Ascending aorta (tissue), 2 donors: Measurements from ENCODE around the gene CKS1B. TPM values are rescaled to one million over a fixed set of nuclear protein-coding genes. Genes with fewer than 3 reads are reported as not detected.
"Not testable (repeated sequence)": the region's sequence is repeated elsewhere in the genome, so short reads cannot be mapped to it uniquely, and the experiment has no call there.

Source experiments
- DNase-seq, 2 donors: peaks; one replicate each; pipeline ENCODE4 v3.0.0-alpha.2; 2019; ENCODE audit warnings: low spot score in 2 of 2
- H3K27ac ChIP-seq, 2 donors: fragments of 200-600 bp; sonication (generic); one replicate each; pipeline ENCODE4 v1.5.1; 2016 to 2017; ENCODE audit warnings: mild to moderate bottlenecking in 1 of 2
- H3K27me3 ChIP-seq: fragments of 200-600 bp; sonication (generic); one replicate; pipeline ENCODE4 v1.5.1; 2017
- H3K36me3 ChIP-seq, 2 donors: fragments of 200-600 bp; sonication (generic); one replicate each; pipeline ENCODE4 v1.5.1; 2016
- H3K4me1 ChIP-seq, 2 donors: fragments of 200-600 bp; sonication (generic); one replicate each; pipeline ENCODE4 v1.5.1; 2016 to 2017; ENCODE audit warnings: mild to moderate bottlenecking in 1 of 2
- H3K4me3 ChIP-seq, 2 donors: fragments of 200-600 bp; sonication (generic); one replicate each; pipeline ENCODE4 v1.5.1; 2016 to 2017; ENCODE audit warnings: mild to moderate bottlenecking in 1 of 2
- H3K9me3 ChIP-seq, 2 donors: fragments of 200-600 bp; sonication (generic); one replicate each; pipeline ENCODE4 v1.5.1; 2016
- intact Hi-C: fragments of 100-400 bp; cut with DNase I; formaldehyde crosslinking; loops from one replicate; pipeline ENCODE4 v1.15.1; 2023
- total RNA-seq: library from RNA; depleted of rRNA; stranded (reverse); fragments of >200 nt; gene quantifications from one replicate; pipeline ENCODE4 v1.1.0, GENCODE V29; 2016
- TF ChIP-seq, protein P1 (sequence below), 3 experiments: fragments of 200-600 bp in 2 of 3; fragments of 450-650 bp in 1 of 3; sonication (generic) in 2 of 3; IDR thresholded peaks; one replicate each; pipeline ENCODE4 v1.5.1; 2016 to 2019; ENCODE audit warnings: antibody characterized with exemption in 3 of 3, mild to moderate bottlenecking in 1 of 3, moderate library complexity in 1 of 3

The CKS1B gene
- total RNA-seq, 1 donor from 2014 or later: 40.4 TPM

DNA sequence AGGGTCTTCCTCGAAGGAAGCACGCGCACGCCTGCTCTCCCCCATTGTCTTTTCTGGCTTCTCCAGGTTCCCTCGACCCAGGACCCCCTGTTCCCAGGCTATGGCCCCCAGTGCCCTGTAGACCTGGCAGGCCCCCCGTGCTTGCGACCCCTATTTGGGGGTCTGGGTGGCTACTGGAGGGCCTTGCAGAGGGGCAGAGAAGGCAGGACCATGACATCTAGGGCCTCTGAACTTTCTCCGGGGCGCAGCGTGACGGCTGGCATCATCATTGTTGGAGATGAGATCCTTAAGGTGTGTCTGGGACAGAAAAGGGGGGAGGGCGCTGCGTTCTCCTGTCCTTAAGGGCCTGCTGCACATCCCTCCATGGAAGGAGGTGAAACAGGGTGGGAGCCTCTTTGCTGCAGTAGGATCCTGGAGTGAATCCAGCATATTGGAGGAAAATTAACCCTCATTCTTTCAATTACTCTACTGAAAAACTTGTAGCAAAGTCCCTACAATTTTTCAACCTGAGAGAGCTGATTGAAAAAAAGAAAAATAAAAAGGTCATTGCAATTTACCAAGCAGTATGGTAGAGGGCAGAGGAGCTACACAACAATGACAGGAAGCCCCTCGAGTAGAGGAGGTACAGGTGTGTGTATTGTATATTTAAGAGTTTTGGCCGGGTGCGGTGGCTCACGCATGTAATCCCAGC lies 9.4 kb downstream of the CKS1B start:
- no peaks in the 10 kb centered on the region for H3K27me3 ChIP-seq
- peak overlapping the region; percentile 56 to 59 for H3K27ac ChIP-seq
- peaks cover 7 to 10% of the 10 kb centered on the region in 2 donors for H3K4me1 ChIP-seq
- H3K36me3 ChIP-seq: peaks cover 14% of the 10 kb centered on the region in 2 donors
- TF ChIP-seq, protein P1, sequence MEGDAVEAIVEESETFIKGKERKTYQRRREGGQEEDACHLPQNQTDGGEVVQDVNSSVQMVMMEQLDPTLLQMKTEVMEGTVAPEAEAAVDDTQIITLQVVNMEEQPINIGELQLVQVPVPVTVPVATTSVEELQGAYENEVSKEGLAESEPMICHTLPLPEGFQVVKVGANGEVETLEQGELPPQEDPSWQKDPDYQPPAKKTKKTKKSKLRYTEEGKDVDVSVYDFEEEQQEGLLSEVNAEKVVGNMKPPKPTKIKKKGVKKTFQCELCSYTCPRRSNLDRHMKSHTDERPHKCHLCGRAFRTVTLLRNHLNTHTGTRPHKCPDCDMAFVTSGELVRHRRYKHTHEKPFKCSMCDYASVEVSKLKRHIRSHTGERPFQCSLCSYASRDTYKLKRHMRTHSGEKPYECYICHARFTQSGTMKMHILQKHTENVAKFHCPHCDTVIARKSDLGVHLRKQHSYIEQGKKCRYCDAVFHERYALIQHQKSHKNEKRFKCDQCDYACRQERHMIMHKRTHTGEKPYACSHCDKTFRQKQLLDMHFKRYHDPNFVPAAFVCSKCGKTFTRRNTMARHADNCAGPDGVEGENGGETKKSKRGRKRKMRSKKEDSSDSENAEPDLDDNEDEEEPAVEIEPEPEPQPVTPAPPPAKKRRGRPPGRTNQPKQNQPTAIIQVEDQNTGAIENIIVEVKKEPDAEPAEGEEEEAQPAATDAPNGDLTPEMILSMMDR (IDR thresholded peaks at IDR 0.05): no peak
- H3K9me3 ChIP-seq: no peaks in the 10 kb centered on the region
- H3K4me3 ChIP-seq: peak overlapping the region; percentile 58 to 84
- no peak for DNase-seq
- intact Hi-C loops: loop anchor here (1.0 to 2.0 kb wide), 4 partner anchors 9 to 28 kb away; partner anchors contain the start of genes PBXIP1 and PYGO2

DNA sequence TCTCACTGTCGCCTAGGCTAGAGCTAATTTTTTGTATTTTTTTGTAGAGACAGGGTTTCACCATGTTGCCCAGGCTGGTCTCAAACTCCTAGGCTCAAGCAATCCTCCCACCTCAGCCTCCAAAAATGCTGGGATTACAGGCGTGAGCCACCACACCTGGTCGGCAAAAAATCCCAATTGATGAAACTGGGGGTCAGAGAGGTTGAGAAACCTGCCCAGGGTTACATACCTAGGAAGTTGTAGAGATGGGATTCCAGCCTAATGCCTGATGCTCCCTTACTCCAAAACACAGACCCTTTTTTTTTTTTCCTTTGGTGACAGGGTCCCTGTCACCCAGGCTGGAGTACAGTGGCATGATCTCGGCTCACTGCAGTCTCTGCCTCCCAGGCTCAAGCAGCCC lies 12.3 kb downstream of the CKS1B start:
- DNase-seq, H3K4me3 ChIP-seq, H3K27me3 ChIP-seq, H3K27ac ChIP-seq, H3K9me3 ChIP-seq, intact Hi-C loops: not testable (repeated sequence)
- H3K4me1 ChIP-seq: peaks cover 7 to 10% of the 10 kb centered on the region in 2 donors
- peaks cover 26 to 36% of the 10 kb centered on the region in 2 donors for H3K36me3 ChIP-seq

DNA sequence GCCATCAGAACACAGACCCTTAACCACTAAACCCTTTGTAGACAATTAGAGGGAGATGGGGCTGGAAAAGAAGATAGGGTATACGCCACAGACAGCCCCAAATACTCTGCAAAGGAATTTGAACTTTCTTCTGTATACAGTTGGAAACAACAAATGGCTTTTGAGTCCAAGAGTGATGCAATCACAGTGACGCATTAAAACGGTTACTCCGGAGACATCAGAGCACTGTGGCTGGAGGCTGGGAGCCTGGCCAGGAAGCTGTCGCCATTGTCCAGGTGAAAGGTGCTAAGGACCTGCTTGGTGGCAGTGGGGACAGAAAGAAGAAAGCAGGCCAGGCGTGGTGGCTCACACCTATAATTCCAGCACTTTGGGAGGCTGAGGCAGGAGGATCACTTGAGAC lies 12.8 kb downstream of the CKS1B start:
- Histone ChIP-seq H3K4me1 (peaks cover 6 to 10% of the 10 kb centered on the region in 2 donors), H3K27ac (no peak overlapping the region), H3K27me3 (no peaks in the 10 kb centered on the region), H3K36me3 (peaks cover 26 to 36% of the 10 kb centered on the region in 2 donors), H3K4me3 (no peak overlapping the region), H3K9me3 (no peaks in the 10 kb centered on the region)
- TF ChIP-seq, protein P1 (IDR thresholded peaks at IDR 0.05): no peak
- intact Hi-C loops: no loop called here
- DNase-seq: no peak

DNA sequence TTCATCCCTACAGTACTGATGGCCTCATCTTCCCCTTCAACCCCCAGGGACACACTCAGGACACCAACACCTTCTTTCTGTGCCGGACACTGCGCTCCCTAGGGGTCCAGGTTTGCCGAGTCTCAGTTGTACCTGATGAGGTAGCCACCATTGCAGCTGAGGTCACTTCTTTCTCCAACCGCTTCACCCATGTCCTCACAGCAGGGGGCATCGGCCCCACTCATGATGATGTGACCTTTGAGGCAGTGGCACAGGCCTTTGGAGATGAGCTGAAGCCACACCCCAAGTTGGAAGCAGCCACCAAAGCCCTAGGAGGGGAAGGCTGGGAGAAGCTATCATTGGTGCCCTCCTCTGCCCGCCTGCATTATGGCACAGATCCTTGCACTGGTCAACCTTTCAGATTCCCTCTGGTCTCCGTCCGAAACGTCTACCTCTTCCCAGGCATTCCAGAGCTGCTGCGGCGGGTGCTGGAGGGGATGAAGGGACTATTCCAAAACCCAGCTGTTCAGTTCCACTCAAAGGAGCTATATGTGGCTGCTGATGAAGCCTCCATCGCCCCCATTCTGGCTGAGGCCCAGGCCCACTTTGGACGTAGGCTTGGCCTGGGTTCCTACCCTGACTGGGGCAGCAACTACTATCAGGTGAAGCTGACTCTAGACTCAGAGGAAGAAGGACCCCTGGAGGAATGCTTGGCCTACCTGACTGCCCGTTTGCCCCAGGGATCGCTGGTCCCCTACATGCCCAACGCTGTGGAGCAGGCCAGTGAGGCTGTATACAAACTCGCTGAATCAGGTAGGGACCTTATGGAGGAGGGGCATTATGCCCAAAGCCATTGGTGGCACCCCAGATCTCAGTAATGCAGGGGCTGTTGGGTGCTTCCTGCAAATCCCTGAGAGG lies 13.8 kb downstream of the CKS1B start:
- intact Hi-C loops: no loop called here
- Histone ChIP-seq H3K36me3 (peaks cover 26 to 36% of the 10 kb centered on the region in 2 donors), H3K27me3 (no peaks in the 10 kb centered on the region), H3K9me3 (no peaks in the 10 kb centered on the region), H3K4me3 (no peak overlapping the region), H3K27ac (no peak overlapping the region), H3K4me1 (peaks cover 4 to 6% of the 10 kb centered on the region in 2 donors)
- DNase-seq: no peak
- TF ChIP-seq, protein P1 (IDR thresholded peaks at IDR 0.05): no peak

DNA sequence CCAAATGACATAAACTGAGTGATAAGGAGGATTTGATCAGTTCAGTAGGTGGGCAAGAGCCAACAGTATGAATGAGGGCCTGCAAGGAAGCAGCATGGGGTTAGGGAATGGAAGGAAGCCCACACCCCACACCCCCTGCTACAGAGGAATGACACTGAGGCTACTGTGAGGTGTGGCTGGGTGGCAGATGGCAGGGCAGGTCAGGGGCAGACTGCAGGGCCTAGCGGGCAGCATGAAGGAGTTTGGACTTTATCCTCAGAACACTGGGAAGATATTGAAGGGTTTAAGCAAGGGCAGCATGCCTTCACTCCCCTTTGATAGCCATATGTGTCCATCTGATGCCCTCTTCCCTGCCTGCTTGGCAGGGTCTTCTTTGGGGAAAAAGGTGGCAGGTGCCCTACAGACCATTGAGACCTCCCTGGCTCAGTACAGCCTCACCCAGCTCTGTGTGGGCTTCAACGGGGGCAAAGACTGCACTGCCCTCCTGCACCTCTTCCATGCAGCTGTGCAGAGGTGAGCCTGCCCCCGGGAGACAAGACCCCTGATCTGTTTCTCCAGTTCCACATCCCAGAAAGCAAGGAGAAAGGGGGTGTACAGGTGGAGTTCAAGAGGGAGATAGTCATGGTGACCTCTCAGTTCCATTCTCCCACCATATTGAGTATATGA lies 14.8 kb downstream of the CKS1B start:
- TF ChIP-seq, protein P1 (IDR thresholded peaks at IDR 0.05): no peak
- intact Hi-C loops: no loop called here

More for the DNA sequence above, 14.8 kb downstream of the CKS1B start:
- H3K9me3 ChIP-seq: no peaks in the 10 kb centered on the region
- no peak for DNase-seq
- H3K27me3 ChIP-seq: no peaks in the 10 kb centered on the region
- H3K36me3 ChIP-seq: peaks cover 26 to 36% of the 10 kb centered on the region in 2 donors
- no peaks in the 10 kb centered on the region for H3K4me1 ChIP-seq
- H3K4me3 ChIP-seq: no peak overlapping the region
- H3K27ac ChIP-seq: no peak overlapping the region
